Measurements from ENCODE around the gene ARHGEF17. TPM values are rescaled to one million over a fixed set of nuclear protein-coding genes. Genes with fewer than 3 reads are reported as not detected.

Gene ARHGEF17
- polyA plus RNA-seq, 1 donor (not counting 4 experiments of a cell fraction or from before 2014, with no cell fraction given), result 5.1 TPM

DNA sequence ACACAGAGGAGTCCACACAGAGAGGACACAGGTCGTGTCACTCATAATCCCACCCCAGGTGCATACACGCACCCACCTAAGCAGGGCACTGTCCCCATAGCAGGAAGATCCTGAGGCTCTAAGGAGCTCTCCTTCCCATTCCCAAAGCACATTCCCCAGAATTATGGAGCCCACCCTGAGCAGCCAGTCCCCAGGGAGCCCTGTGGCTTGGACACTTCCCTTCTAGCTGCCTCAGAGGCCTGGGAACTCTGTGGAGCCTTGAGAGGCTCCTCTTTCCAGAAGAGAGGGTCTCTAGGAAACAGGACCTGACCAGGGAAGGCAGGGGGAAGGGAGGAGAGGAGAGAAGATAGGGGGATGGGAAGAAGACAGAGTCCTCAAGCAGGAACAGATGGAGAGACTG lies 29.8 kb downstream of the ARHGEF17 start:
- Histone ChIP-seq H3K9me1 (ENCODE audit: control insufficient read depth, extremely low read depth, insufficient read depth, low read length) (no peaks in the 10 kb centered on the region), H4K20me1 (ENCODE audit: control insufficient read depth, extremely low read depth, insufficient read depth, low read length) (no peaks in the 10 kb centered on the region), H3K36me3 (ENCODE audit: control insufficient read depth in 2 of 2, extremely low read depth in 1 of 2, insufficient read depth in 2 of 2, low read length in 2 of 2) (no peaks in the 10 kb centered on the region), H3K4me2 (ENCODE audit: control insufficient read depth, extremely low read depth, insufficient read depth, low read depth, low read length) (no peak overlapping the region), H3K4me3 (ENCODE audit: control insufficient read depth in 2 of 3, extremely low read depth in 1 of 3, insufficient read depth in 2 of 3, low read depth in 1 of 3, low read length in 3 of 3) (no peak overlapping the region), H3K79me2 (ENCODE audit: control insufficient read depth, insufficient read depth, low read length) (no peaks in the 10 kb centered on the region), H3K27ac (ENCODE audit: control insufficient read depth, insufficient read depth, low read length) (no peak overlapping the region), H3K9me3 (ENCODE audit: control insufficient read depth, low read depth, low read length) (no peaks in the 10 kb centered on the region), H3K9ac (ENCODE audit: control insufficient read depth, extremely low read depth, insufficient read depth, low read length) (no peak overlapping the region), H3K27me3 (ENCODE audit: control insufficient read depth, extremely low read depth, insufficient read depth, low read length) (peaks cover 7% of the 10 kb centered on the region), H2AFZ (ENCODE audit: control insufficient read depth, low read length) (no peak overlapping the region), H3K4me1 (ENCODE audit: control insufficient read depth, extremely low read depth, insufficient read depth, low read length) (peaks cover 12% of the 10 kb centered on the region)
- dilution Hi-C loops (cut with MboI; ENCODE audit: extremely low pct_ligation_motif_present, low sequenced_read_pairs), result no loop called here
- DNase-seq (ENCODE audit: low read depth, low spot score), result no peak
- no peak for TF ChIP-seq CTCF (optimal IDR thresholded peaks at IDR 0.05 in 1 of 3, IDR thresholded peaks at IDR 0.05 in 1 of 3, conservative IDR thresholded peaks at IDR 0.05 in 1 of 3; ENCODE audit: extremely low read depth in 1 of 3, insufficient read depth in 2 of 3, low read length in 3 of 3)
- no peak for TF ChIP-seq EZH2 (IDR thresholded peaks at IDR 0.05; ENCODE audit: low read length)
- no peak for FAIRE-seq

DNA sequence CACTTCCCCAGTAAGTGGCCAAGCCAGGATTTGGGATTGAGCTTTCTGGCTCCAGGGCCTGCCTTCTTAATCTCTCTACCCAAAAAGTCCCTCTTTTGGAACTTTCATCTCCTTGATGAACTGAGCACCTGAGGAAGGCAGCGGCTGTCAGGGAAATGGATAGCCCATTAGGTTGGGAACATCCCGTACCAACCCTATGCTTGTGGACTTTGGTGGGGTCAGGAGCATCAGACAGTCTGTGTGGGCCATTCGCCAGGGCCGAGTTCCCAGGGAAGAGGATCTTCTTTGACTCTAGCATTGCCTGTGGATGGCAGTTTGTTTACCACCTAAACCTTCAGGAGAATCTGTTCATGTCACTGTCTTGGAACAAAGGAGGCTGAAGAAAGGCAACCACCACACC lies 30.2 kb downstream of the ARHGEF17 start:
- no peaks in the 10 kb centered on the region for H3K9me1 ChIP-seq (ENCODE audit: control insufficient read depth, extremely low read depth, insufficient read depth, low read length)
- no peak overlapping the region for H3K27ac ChIP-seq (ENCODE audit: control insufficient read depth, insufficient read depth, low read length)
- peaks cover 9% of the 10 kb centered on the region for H3K27me3 ChIP-seq (ENCODE audit: control insufficient read depth, extremely low read depth, insufficient read depth, low read length)
- FAIRE-seq, result no peak
- DNase-seq (ENCODE audit: low read depth, low spot score), result no peak
- H3K4me2 ChIP-seq (ENCODE audit: control insufficient read depth, extremely low read depth, insufficient read depth, low read depth, low read length), result no peak overlapping the region
- no peaks in the 10 kb centered on the region for H3K79me2 ChIP-seq (ENCODE audit: control insufficient read depth, insufficient read depth, low read length)
- H3K9me3 ChIP-seq (ENCODE audit: control insufficient read depth, low read depth, low read length), result no peaks in the 10 kb centered on the region
- H3K36me3 ChIP-seq (ENCODE audit: control insufficient read depth in 2 of 2, extremely low read depth in 1 of 2, insufficient read depth in 2 of 2, low read length in 2 of 2), result no peaks in the 10 kb centered on the region
- no peak overlapping the region for H2AFZ ChIP-seq (ENCODE audit: control insufficient read depth, low read length)
- dilution Hi-C loops (cut with MboI; ENCODE audit: extremely low pct_ligation_motif_present, low sequenced_read_pairs), result no loop called here
- peaks cover 12% of the 10 kb centered on the region for H3K4me1 ChIP-seq (ENCODE audit: control insufficient read depth, extremely low read depth, insufficient read depth, low read length)
- TF ChIP-seq CTCF (optimal IDR thresholded peaks at IDR 0.05 in 1 of 3, IDR thresholded peaks at IDR 0.05 in 1 of 3, conservative IDR thresholded peaks at IDR 0.05 in 1 of 3; ENCODE audit: extremely low read depth in 1 of 3, insufficient read depth in 2 of 3, low read length in 3 of 3), result no peak
- no peak for TF ChIP-seq EZH2 (IDR thresholded peaks at IDR 0.05; ENCODE audit: low read length)
- no peaks in the 10 kb centered on the region for H4K20me1 ChIP-seq (ENCODE audit: control insufficient read depth, extremely low read depth, insufficient read depth, low read length)
- no peak overlapping the region for H3K9ac ChIP-seq (ENCODE audit: control insufficient read depth, extremely low read depth, insufficient read depth, low read length)
- H3K4me3 ChIP-seq (ENCODE audit: control insufficient read depth in 2 of 3, extremely low read depth in 1 of 3, insufficient read depth in 2 of 3, low read depth in 1 of 3, low read length in 3 of 3), result no peak overlapping the region

Measured in keratinocyte (primary cell).